ENCODE results near the gene CELSR2. TPM values are rescaled to one million over a fixed set of nuclear protein-coding genes. Genes with fewer than 3 reads are reported as not detected.
"Not testable (repeated sequence)": the region's sequence is repeated elsewhere in the genome, so short reads cannot be mapped to it uniquely, and the experiment has no call there.

The CELSR2 gene
- total and polyA plus RNA-seq, 11 donors: 1.6 to 11.9 (median 7.4) TPM

DNA sequence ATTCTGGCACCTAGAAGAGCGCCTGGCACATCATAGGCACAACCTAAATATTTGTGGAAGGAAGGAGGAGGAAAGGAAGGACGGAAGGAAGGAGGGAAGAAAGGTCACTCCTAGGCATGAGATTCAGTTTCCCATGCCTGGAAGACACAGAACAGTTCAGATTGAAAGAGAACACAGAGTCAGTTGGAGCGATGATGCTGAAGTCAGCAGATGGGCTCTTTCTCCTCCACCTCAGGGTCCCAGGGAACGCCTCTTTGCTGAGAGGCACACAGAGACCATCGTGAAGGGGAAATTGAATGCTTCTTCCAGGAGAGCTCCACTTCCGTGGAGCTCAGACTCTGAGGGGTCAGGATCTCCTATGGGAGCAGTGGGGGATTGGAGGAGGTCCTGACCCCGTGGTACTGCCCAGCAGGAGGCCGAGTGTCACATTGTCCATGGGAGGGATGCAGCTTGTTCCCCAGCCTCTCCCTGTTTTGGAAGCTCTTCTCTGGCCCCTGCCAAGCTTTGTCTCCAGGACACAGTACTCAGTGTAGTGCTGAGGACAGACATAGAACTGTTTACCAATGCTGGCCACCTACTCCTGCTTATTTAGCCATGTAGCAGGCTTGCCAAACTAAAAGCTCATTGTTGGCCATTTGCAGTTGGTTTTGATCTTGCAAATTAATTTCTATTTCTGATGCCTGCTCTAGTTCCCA is 55.0 kb downstream of the CELSR2 start:
- TF ChIP-seq CTCF (IDR thresholded peaks at IDR 0.05) (no peak), POLR2A (IDR thresholded peaks at IDR 0.05) (no peak)
- intact Hi-C loops (cut with DNase I): no loop called here
- Histone ChIP-seq H3K4me3 (no peak overlapping the region), H3K36me3 (peaks cover 0 to 7% (median 0%) of the 10 kb centered on the region in 9 donors), H3K9me3 (no peaks in the 10 kb centered on the region), H3K27me3 (peaks cover 0 to 3% (median 0%) of the 10 kb centered on the region in 9 donors), H3K4me1 (peaks cover 0 to 58% (median 32%) of the 10 kb centered on the region in 12 donors), H3K27ac (peak overlapping the region in 11 of 12 donors; percentile 10 to 61 (median 40))
- DNase-seq (no peak), ATAC-seq (peak in 3 of 4 donors; percentile 31 to 61 (median 61))
- 36 to 62% (median 45%) methylated on average over 8 of the region's 8 CpGs for whole genome bisulfite sequencing, 4 donors

DNA sequence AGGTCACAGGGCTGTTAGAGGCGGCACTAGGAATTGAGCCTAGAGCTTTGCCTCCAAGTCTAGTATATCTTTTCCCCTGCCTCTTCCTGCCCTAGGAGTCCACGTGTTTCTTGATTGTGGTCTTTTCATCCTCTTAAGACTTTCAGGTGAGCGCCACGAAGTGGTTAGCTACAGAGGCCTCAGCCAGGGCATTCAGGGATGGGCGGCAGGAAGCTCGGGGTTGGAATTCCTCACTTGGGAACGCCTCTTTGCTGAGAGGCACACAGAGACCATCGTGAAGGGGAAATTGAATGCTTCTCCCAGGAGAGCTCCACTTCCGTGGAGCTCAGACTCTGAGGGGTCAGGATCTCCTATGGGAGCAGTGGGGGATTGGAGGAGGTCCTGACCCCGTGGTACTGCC is 56.7 kb downstream of the CELSR2 start:
- ATAC-seq; H3K4me3 ChIP-seq; DNase-seq; intact Hi-C loops (cut with DNase I); H3K9me3 ChIP-seq; H3K27me3 ChIP-seq: not testable (repeated sequence)
- 59 to 69% (median 64%) methylated on average over 9 to 10 of the region's 10 CpGs for WGBS, 4 donors
- Histone ChIP-seq H3K36me3 (peaks cover 0 to 18% (median 0%) of the 10 kb centered on the region in 9 donors), H3K4me1 (peaks cover 0 to 48% (median 25%) of the 10 kb centered on the region in 12 donors), H3K27ac (peak overlapping the region in 3 of 12 donors; percentile 2 to 61 (median 60))

GRCh38 chr1:109306832-109307273 is 57.5 kb downstream of the CELSR2 start, which contains the start of gene MYBPHL:
Gene MYBPHL, minus strand, starts transcription at chr1:109307011. Its CDS starts 20 bp downstream, at chr1:109306991.
- Histone ChIP-seq H3K36me3 (peaks cover 0 to 26% (median 6%) of the 10 kb centered on the region in 9 donors), H3K9me3 (no peaks in the 10 kb centered on the region), H3K4me1 (peaks cover 0 to 48% (median 25%) of the 10 kb centered on the region in 12 donors), H3K27me3 (peaks cover 0 to 3% (median 0%) of the 10 kb centered on the region in 9 donors), H3K4me3 (no peak within 1 kb of the TSS), H3K27ac (peak within 1 kb of the TSS in 11 of 12 donors; percentile 1 to 72 (median 54))
- intact Hi-C loops (cut with DNase I): no loop called here
- no peak for TF ChIP-seq POLR2A (IDR thresholded peaks at IDR 0.05)
- TF ChIP-seq CTCF (IDR thresholded peaks at IDR 0.05): no peak
- ATAC-seq (peak in 3 of 4 donors; percentile 2 to 10 (median 7)), DNase-seq (no peak)
- WGBS, 4 donors: 44 to 78% (median 61%) methylated on average over 5 to 7 of the region's 7 CpGs

GRCh38 chr1:109307274-109308021 is 58.1 kb downstream of the CELSR2 start:
- intact Hi-C loops (cut with DNase I): no loop called here
- TF ChIP-seq CTCF (IDR thresholded peaks at IDR 0.05): no peak
- TF ChIP-seq POLR2A (IDR thresholded peaks at IDR 0.05): no peak
- no peak overlapping the region for H3K4me3 ChIP-seq
- 31 to 40% (median 33%) methylated on average over 14 of the region's 14 CpGs for WGBS, 4 donors
- peaks cover 0 to 32% (median 9%) of the 10 kb centered on the region in 9 donors for H3K36me3 ChIP-seq
- H3K27me3 ChIP-seq: peaks cover 0 to 3% (median 0%) of the 10 kb centered on the region in 9 donors
- DNase-seq (peak; percentile 29 to 82 (median 72)), ATAC-seq (peak; percentile 67 to 92 (median 85))
- H3K4me1 ChIP-seq: peaks cover 0 to 48% (median 25%) of the 10 kb centered on the region in 12 donors
- peak overlapping the region in 11 of 12 donors; percentile 1 to 72 (median 54) for H3K27ac ChIP-seq
- no peaks in the 10 kb centered on the region for H3K9me3 ChIP-seq
